ENCODE results near the gene RSU1.

GRCh38 chr10:16566202-16566805, 250.9 kb downstream of the RSU1 start:
- TF ChIP-seq POLR2A (IDR thresholded peaks at IDR 0.05; ENCODE audit: low read depth, low read length), result no peak
- no peak for TF ChIP-seq POLR2AphosphoS5 (IDR thresholded peaks at IDR 0.05; ENCODE audit: low read depth, low read length)
- no peak for TF ChIP-seq TAF1 (IDR thresholded peaks at IDR 0.05; ENCODE audit: low read depth, low read length)
- TF ChIP-seq SPI1 (IDR thresholded peaks at IDR 0.05; ENCODE audit: low read depth, low read length), result no peak

All from GM12891 (cell line).